Measurements from ENCODE around the gene ANAPC10.
"Not testable (repeated sequence)": the region's sequence is repeated elsewhere in the genome, so short reads cannot be mapped to it uniquely, and the experiment has no call there.

ANAPC10 gene

DNA sequence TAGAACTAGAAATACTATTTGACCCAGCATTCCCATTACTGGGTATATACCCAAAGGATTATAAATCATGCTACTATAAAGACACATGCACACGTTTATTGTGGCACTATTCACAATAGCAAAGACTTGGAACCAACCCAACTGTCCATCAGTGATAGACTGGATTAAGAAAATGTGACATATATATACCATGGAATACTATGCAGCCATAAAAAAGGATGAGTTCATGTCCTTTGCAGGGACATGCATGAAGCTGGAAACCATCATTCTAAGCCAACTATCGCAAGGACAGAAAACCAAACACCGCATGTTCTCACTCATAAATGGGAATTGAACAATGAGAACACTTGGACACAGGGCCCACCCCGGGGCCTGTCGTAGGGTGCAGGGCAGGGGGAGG is 97.3 kb downstream of the ANAPC10 start:
- not testable (repeated sequence) for DNase-seq

GRCh38 chr4:144989306-144989705 is 108.7 kb downstream of the ANAPC10 start:
- no peak for DNase-seq

GRCh38 chr4:144985531-144985930 is 112.5 kb downstream of the ANAPC10 start:
- no peak for DNase-seq

DNA sequence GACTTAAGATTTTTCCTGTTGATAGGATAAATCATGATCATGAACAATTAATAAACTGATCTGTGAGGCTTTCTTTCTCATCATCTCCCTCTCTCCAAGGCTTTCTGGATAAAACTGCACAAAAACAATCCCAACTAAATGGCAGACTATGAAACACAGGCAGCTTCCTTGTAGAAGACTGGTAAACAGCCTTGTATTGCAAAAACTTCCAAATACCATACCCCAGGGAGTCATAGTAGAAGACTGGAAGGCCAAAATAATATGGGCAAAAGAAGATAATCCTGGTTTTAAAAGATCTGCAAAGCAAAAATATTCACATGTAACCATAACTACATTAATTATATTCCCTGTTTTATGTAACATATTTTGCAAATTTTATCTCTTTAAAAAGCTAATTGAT is 113.0 kb downstream of the ANAPC10 start:
- DNase-seq: no peak

DNA sequence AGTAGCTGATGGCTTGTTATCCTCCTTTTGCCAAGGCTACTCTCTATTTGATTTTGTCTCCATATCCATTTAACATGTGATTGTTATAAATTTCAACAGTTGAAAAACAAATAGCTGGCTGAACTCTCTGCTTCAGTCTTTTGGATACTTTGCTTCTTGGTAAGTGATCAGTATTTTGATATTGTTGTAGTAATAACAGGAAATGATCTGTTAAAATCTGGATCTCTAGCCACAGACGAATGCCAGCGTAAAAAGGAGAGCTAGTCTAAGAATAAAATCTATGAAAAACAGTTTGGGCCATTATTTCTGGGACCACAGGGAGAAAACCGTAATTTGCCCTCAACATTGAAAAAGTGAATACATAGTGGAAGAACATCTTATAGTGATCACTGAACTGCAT is 113.8 kb downstream of the ANAPC10 start:
- no peak for DNase-seq

DNA sequence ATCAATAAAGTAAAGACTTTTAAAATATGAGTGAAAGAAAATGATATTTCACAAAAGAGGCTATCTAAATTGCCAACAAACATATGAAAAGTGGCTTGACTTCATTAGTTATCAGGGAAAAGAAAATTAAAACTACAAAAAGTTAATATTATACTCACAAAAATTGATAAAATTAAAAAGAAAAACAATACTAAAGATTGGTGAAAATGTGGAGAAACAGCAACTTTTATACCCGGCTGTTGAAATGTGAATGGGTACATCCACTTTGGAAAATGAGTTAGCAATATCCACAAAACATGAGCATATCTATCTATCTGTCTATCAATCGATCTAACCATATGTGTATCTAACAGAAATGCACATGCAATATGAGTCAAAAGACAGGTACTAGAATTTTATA is 122.3 kb downstream of the ANAPC10 start:
- no peak for DNase-seq

DNA sequence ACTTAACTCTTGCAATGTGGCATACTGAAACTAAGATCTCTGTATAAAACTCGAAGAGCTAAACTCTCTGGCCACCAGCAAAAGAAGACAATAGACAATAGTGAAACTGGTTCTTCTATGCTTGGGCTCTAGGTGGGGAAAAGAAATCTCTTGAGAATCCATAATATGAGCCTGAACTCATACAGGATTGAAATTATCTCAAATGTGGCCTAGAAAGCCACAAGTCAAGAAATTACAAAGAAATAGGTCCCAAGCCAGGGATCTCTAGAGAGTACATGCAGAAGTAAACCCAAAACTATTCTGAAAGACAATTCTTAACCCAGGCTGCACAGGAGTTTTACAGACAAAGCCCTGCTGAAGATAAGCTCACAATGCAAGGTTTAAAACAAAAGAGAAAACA is 127.4 kb downstream of the ANAPC10 start:
- no peak for DNase-seq

DNA sequence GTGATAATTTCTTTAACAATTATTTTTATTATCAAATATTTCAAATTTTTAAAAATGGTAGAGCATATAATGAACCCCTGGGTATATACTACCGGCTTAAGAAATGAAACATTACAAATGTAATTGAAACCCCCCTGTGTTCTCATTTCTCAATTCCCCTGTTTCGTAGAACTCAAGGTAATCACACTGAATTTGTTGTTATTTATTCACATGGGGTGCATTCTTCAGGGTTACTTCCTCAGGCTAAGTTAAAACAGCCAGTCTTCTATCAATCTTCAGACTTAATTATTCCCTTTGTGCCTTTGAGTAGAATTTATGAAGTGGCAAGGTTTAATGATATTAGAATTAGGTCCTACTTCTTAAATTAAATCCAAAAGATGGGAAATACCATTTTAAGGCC is 128.2 kb downstream of the ANAPC10 start:
- DNase-seq: no peak

- no peak for DNase-seq
Measured at GRCh38 chr4:144968606-144969005, 129.4 kb downstream of the ANAPC10 start.

GRCh38 chr4:144967161-144967560 is 130.8 kb downstream of the ANAPC10 start:
- no peak for DNase-seq

DNA sequence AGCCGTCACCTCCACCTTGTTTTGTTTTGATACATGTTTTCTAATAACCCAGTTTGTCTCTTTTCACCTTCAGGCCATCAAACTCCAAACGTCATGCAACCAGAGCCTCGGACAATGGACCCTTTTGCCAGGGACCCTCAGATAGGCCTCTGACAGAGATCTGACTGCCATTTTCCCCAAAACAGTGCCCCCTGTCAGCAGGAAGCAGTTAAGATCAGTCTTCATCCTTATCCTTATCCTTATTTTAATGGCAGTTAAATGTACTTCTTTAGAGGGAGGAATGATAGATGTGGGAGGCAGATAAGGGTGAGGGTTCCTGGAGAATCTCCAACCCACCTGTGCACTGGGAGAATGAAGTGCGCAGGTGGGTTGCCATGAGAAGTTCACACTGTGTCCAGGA is 135.7 kb downstream of the ANAPC10 start:
- DNase-seq: no peak

GRCh38 chr4:144955104-144955503 is 142.9 kb downstream of the ANAPC10 start:
- no peak for DNase-seq

- no peak for DNase-seq
Measured at GRCh38 chr4:144954230-144954629, 143.8 kb downstream of the ANAPC10 start.

DNA sequence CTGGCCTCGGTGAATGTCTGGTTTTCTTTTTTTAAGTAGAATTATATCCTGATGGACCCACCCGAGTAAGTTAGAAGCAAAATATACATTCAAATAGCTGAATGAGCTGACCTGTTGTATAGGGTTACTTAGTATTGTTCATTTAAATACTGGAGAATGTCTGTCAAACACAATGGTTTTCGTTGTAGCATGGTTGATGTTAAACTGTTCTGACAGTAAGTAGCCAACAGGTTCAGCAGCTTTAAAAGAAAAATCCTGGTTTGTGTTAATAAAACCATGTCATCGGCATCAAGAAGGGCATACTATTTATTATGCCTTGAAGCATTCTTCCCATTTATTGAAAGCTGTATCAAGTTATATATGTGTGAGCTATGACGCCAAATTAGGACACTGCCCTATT is 149.6 kb downstream of the ANAPC10 start:
- DNase-seq: no peak

GRCh38 chr4:144948009-144948408 is 150.0 kb downstream of the ANAPC10 start:
- DNase-seq: no peak
